Endothelial cell of umbilical vein (primary cell): Measurements from ENCODE around the gene ZNF804B. TPM values are rescaled to one million over a fixed set of nuclear protein-coding genes. Genes with fewer than 3 reads are reported as not detected.

Source experiments
- BruUV-seq: library from RNA; stranded (reverse); fragments of 400-500 nt; replicated peaks from 2 replicates; lab custom pipeline; 2021; lab: Mats Ljungman, UMichigan
- CTCF ChIA-PET: fragments of 300-600, 350-600 bp; sonication (Branson Sonifier 250); formaldehyde crosslinking; loops from one replicate; lab custom pipeline; 2021; ENCODE audit warnings: antibody characterized with exemption, inconsistent platforms; lab: Charles Lee
- POLR2A ChIA-PET: fragments of 300-600, 350-600 bp; sonication (Branson Sonifier 250); formaldehyde crosslinking; loops from one replicate; lab custom pipeline; 2021; ENCODE audit warnings: antibody characterized with exemption, inconsistent platforms; lab: Charles Lee
- DNase-seq: peaks from one replicate; pipeline ENCODE4 v3.0.0-alpha.2; 2011; ENCODE audit warnings: low read depth, low spot score
- FAIRE-seq: peaks from 2 replicates; lab custom pipeline; 2011; peaks lifted over from hg19 to GRCh38; lab: Jason Lieb, UNC
- H2AFZ ChIP-seq: 2 replicates; pipeline ENCODE4 v1.6.0; 2012; ENCODE audit warnings: low read depth, low read length, control low read depth, inconsistent platforms
- H3K27ac ChIP-seq: 2 replicates; pipeline ENCODE4 v1.5.1; 2011; ENCODE audit warnings: low read depth, mild to moderate bottlenecking, control low read depth, low read length, moderate library complexity; ENCODE audit not compliant: insufficient read depth
- H3K27me3 ChIP-seq, 2 experiments: 2 replicates each; pipeline versions ENCODE4 v1.6.0 to v1.6.1; 2011; ENCODE audit warnings: low read length in 2 of 2, mixed read lengths in 1 of 2; ENCODE audit not compliant: control insufficient read depth in 2 of 2, insufficient read depth in 2 of 2
- H3K36me3 ChIP-seq, 2 experiments: 2 replicates in 1 of 2; 3 replicates in 1 of 2; pipeline ENCODE4 v1.5.1; 2011; ENCODE audit warnings: low read length in 2 of 2, mild to moderate bottlenecking in 1 of 2, moderate library complexity in 1 of 2; ENCODE audit not compliant: control insufficient read depth in 2 of 2, insufficient read depth in 2 of 2; ENCODE audit errors: extremely low read depth in 1 of 2
- H3K4me1 ChIP-seq: 3 replicates; pipeline ENCODE4 v1.5.1; 2011; ENCODE audit warnings: mild to moderate bottlenecking, low read length; ENCODE audit not compliant: control insufficient read depth, insufficient read depth; ENCODE audit errors: extremely low read depth
- H3K4me2 ChIP-seq: 2 replicates; pipeline ENCODE4 v1.6.1; 2011; ENCODE audit warnings: low read length, control low read depth, mixed read lengths; ENCODE audit not compliant: insufficient read depth
- H3K4me3 ChIP-seq, 3 experiments: fragments of 200-600 bp in 1 of 3; sonication (generic), shearing (Covaris generic) in 1 of 3; replicated peaks in 1 of 3; 2 replicates each; pipeline ENCODE4 v1.5.1; 2011 to 2016; ENCODE audit warnings: control low read depth in 3 of 3, low read length in 3 of 3, mild to moderate bottlenecking in 2 of 3, inconsistent platforms in 1 of 3, low read depth in 1 of 3, moderate library complexity in 1 of 3; ENCODE audit not compliant: insufficient read depth in 1 of 3
- H3K79me2 ChIP-seq: 2 replicates; pipeline ENCODE4 v1.6.0; 2012; ENCODE audit warnings: low read length, inconsistent platforms; ENCODE audit not compliant: control insufficient read depth, insufficient read depth
- H3K9ac ChIP-seq: replicated peaks from 2 replicates; pipeline ENCODE3; 2011; ENCODE audit warnings: low read length, control low read depth; ENCODE audit not compliant: insufficient read depth; ENCODE audit errors: extremely low read depth
- H3K9me1 ChIP-seq: replicated peaks from 3 replicates; pipeline ENCODE4 v1.6.0; 2011; ENCODE audit warnings: mild to moderate bottlenecking, low read length; ENCODE audit not compliant: control insufficient read depth, insufficient read depth; ENCODE audit errors: extremely low read depth
- H3K9me3 ChIP-seq: replicated peaks from 2 replicates; pipeline ENCODE4 v1.5.1; 2012; ENCODE audit warnings: low read length, inconsistent platforms; ENCODE audit not compliant: control insufficient read depth, insufficient read depth
- H4K20me1 ChIP-seq: replicated peaks from 2 replicates; pipeline ENCODE3; 2011; ENCODE audit warnings: mild to moderate bottlenecking, low read length; ENCODE audit not compliant: control insufficient read depth, insufficient read depth; ENCODE audit errors: extremely low read depth
- EZH2 ChIP-seq: IDR thresholded peaks from 2 replicates; pipeline ENCODE4 v1.6.1; 2012; ENCODE audit warnings: borderline replicate concordance, low read depth, mild to moderate bottlenecking, moderate library complexity, low read length, inconsistent platforms; ENCODE audit not compliant: severe bottlenecking
- FOS ChIP-seq: IDR thresholded peaks from 2 replicates; pipeline ENCODE4 v1.6.1; 2011; ENCODE audit warnings: mild to moderate bottlenecking, low read length, moderate library complexity, borderline replicate concordance; ENCODE audit not compliant: insufficient read depth
- GATA2 ChIP-seq: IDR thresholded peaks from 2 replicates; pipeline ENCODE4 v1.7.0; 2011; ENCODE audit warnings: low read depth, mild to moderate bottlenecking, moderate library complexity, mixed read lengths, low read length; ENCODE audit not compliant: insufficient read length, insufficient read depth
- JUN ChIP-seq: IDR thresholded peaks from 2 replicates; pipeline ENCODE4 v1.6.1; 2011; ENCODE audit warnings: borderline replicate concordance, low read depth; ENCODE audit not compliant: insufficient read length, insufficient read depth
- MYC ChIP-seq: IDR thresholded peaks from one replicate; pipeline ENCODE4 v1.6.1; 2011; ENCODE audit warnings: mild to moderate bottlenecking, low read depth, low read length
- POLR2A ChIP-seq: IDR thresholded peaks from 2 replicates; pipeline ENCODE4 v1.6.1; 2012; ENCODE audit warnings: low read depth, mild to moderate bottlenecking, control low read depth, low read length
- POLR2AphosphoS5 ChIP-seq: IDR thresholded peaks from 2 replicates; pipeline ENCODE4 v1.6.1; 2012; ENCODE audit warnings: low read depth, mild to moderate bottlenecking, control low read depth, low read length, moderate library complexity; ENCODE audit not compliant: insufficient read depth
- dilution Hi-C: fragments of 300-500 bp; cut with MboI; formaldehyde crosslinking; loops from one replicate; pipeline ENCODE4 v1.15.0; 2019; ENCODE audit warnings: low sequenced_read_pairs; ENCODE audit not compliant: extremely low pct_ligation_motif_present
- intact Hi-C: fragments of 100-400 bp; cut with micrococcal nuclease; formaldehyde crosslinking; loops from one replicate; pipeline ENCODE4 v1.10.0; 2022
- polyA plus RNA-seq, 4 experiments: library from polyadenylated mRNA; depleted of rRNA in 3 of 4; stranded (reverse) in 3 of 4; unstranded in 1 of 4; fragments of >200 nt; gene quantifications; 2 replicates each; pipeline versions ENCODE4 v1.2.1 to v1.2.3, GENCODE V29; 2011 to 2012; ENCODE audit warnings: missing spikeins in 1 of 4
- total RNA-seq: library from RNA; stranded (reverse); gene quantifications from 2 replicates; pipeline ENCODE4 v1.2.3, GENCODE V29; 2021
- TF ChIP-seq, protein P1 (sequence below): IDR thresholded peaks from 2 replicates; pipeline ENCODE4 v1.6.1; 2011; ENCODE audit not compliant: insufficient read depth, insufficient read length
- TF ChIP-seq, protein P2 (sequence below), 2 donors: IDR thresholded peaks; 1 replicate in 1 of 2; 2 replicates in 1 of 2; pipeline ENCODE4 v1.5.1; 2011; ENCODE audit warnings: low read length in 2 of 2, mild to moderate bottlenecking in 2 of 2, moderate library complexity in 2 of 2, control low read depth in 1 of 2, inconsistent platforms in 1 of 2, low read depth in 1 of 2; ENCODE audit not compliant: insufficient read depth in 1 of 2; ENCODE audit errors: extremely low read depth in 1 of 2

ZNF804B gene
- total and polyA plus RNA-seq, 2 donors (not counting 3 experiments of a cell fraction or from before 2014, with no cell fraction given) = not detected

DNA sequence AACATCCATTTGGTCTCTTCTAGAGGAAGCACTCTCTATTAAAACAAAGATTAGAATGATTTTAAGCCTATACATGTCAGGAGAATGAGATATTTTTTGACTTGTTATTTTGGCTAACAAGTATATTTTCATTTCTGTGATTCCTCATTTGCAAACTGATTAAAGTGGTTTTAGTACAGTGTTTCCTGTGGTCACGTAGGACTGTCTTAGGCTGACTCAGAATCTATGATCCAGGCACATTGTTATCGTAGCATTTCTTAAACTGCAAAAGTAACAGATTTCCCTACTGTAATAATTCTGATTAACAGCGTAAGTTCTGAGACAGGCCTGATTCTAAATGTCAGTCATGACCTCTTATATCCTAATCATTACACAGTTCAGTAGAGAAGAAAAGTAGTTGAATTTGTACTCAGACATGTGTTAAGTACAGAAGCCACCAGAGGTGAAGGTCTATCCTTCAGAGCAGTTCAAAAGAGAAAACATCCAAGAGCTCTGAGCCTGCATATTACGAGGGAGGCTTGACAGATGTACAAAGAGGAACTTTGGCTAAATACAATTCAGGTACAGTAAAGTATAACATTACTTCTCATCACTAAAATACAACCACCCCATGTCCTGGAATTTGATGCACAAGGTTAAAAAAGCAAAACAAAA lies 160.1 kb downstream of the ZNF804B start:
- intact Hi-C loops = no loop called here
- TF ChIP-seq POLR2A = no peak
- TF ChIP-seq, protein P1, sequence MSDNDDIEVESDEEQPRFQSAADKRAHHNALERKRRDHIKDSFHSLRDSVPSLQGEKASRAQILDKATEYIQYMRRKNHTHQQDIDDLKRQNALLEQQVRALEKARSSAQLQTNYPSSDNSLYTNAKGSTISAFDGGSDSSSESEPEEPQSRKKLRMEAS = no peak
- TF ChIP-seq EZH2 = no peak
- no peak for TF ChIP-seq POLR2AphosphoS5
- TF ChIP-seq, protein P2, sequence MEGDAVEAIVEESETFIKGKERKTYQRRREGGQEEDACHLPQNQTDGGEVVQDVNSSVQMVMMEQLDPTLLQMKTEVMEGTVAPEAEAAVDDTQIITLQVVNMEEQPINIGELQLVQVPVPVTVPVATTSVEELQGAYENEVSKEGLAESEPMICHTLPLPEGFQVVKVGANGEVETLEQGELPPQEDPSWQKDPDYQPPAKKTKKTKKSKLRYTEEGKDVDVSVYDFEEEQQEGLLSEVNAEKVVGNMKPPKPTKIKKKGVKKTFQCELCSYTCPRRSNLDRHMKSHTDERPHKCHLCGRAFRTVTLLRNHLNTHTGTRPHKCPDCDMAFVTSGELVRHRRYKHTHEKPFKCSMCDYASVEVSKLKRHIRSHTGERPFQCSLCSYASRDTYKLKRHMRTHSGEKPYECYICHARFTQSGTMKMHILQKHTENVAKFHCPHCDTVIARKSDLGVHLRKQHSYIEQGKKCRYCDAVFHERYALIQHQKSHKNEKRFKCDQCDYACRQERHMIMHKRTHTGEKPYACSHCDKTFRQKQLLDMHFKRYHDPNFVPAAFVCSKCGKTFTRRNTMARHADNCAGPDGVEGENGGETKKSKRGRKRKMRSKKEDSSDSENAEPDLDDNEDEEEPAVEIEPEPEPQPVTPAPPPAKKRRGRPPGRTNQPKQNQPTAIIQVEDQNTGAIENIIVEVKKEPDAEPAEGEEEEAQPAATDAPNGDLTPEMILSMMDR (IDR thresholded peaks at IDR 0.05; ENCODE audit: extremely low read depth in 1 of 2, insufficient read depth in 1 of 2, low read depth in 1 of 2, low read length in 2 of 2) = no peak
- no peak for TF ChIP-seq JUN
- TF ChIP-seq FOS = no peak
- no peak for TF ChIP-seq GATA2
- no peak for TF ChIP-seq MYC
- DNase-seq (peak; percentile 5), FAIRE-seq (no peak)
- Histone ChIP-seq H3K36me3 (no peaks in the 10 kb centered on the region), H3K79me2 (no peaks in the 10 kb centered on the region), H3K9me1 (no peaks in the 10 kb centered on the region), H3K27me3 (no peaks in the 10 kb centered on the region), H3K9me3 (no peaks in the 10 kb centered on the region), H3K9ac (no peak overlapping the region), H3K27ac (no peak overlapping the region), H3K4me1 (peaks cover 4% of the 10 kb centered on the region), H3K4me3 (no peak overlapping the region), H3K4me2 (no peak overlapping the region), H2AFZ (no peak overlapping the region), H4K20me1 (no peaks in the 10 kb centered on the region)
- CTCF ChIA-PET = no interaction called here
- POLR2A ChIA-PET = no interaction called here
- no TSS peak for BruUV-seq
- dilution Hi-C loops = no loop called here
